Measurements from ENCODE around the gene CTCFL.

Gene CTCFL

DNA sequence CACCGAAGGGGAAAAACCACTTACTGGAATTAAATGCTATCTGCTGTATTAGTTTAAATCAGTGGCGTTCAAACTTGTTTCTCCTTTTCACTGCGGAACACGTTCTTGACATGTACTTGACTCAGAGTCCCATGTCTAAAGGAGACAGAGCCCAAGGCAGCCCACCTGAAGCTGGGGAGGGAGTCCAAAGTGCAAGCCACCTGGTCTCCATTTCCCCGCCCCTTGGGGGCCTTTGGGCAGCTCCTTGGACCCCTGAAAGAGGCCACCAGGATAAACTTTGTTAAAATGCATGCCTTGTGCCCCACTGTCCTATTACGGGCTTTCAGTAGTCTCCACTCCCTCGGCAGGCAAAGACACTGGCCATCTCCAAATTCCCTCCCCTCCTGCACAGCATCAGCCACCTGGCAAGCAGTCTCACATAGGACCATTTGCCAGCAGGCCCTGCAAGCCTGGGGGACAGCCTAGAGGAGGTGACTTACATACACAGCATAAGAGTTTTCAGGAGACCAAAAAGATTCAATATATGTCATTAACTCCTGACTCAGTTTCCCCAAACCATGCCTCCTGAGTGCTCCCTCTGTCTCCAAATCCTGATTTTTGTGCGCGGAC, 42.6 kb upstream of the CTCFL start:
- FAIRE-seq (no peak), DNase-seq (ENCODE audit: insufficient read length, low spot score) (no peak)
- no peak for TF ChIP-seq PAX5 (IDR thresholded peaks at IDR 0.05; ENCODE audit: insufficient read depth, low read length, severe bottlenecking)

DNA sequence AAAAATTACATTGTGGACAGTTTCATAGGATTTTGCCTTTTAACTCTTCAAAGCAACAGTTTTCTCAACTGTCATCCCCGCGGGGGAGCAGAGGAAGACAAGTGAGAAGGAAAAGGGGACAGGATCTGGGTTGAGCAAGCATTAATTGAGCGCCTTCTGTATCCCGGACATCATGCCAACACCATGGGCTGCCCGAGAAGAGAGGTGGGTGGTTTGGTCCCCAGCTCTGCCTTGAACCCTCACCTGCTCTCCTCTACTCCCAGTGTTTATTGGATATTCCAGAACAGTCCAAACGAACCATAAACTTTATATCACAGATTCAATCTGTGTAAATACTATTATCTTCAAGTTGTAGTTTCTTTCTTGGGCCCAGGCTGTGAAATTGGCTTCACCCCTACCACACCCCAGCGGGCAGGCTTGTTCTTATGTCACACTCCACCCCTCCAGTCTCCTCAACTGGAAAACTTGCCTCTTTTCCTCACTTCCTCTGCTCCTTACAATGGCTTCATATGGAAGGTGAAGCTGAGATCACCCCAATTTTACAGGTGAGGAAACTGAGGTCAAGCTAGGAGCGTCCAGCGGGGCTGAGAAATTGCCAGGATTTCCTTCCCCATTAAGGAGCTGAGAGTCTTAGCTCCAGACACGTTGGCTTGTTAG, 42.0 kb upstream of the CTCFL start:
- FAIRE-seq (no peak), DNase-seq (ENCODE audit: insufficient read length, low spot score) (no peak)
- no peak for TF ChIP-seq PAX5 (IDR thresholded peaks at IDR 0.05; ENCODE audit: insufficient read depth, low read length, severe bottlenecking)
- no peak for TF ChIP-seq SPI1 (IDR thresholded peaks at IDR 0.05; ENCODE audit: low read depth, low read length)
- no peak for TF ChIP-seq POLR2AphosphoS5 (IDR thresholded peaks at IDR 0.05; ENCODE audit: low read depth, low read length)
- TF ChIP-seq TAF1 (IDR thresholded peaks at IDR 0.05; ENCODE audit: low read depth, low read length) = no peak
- no peak for TF ChIP-seq POU2F2 (IDR thresholded peaks at IDR 0.05; ENCODE audit: low read depth, low read length)
- TF ChIP-seq POLR2A (IDR thresholded peaks at IDR 0.05; ENCODE audit: low read depth, low read length) = no peak

DNA sequence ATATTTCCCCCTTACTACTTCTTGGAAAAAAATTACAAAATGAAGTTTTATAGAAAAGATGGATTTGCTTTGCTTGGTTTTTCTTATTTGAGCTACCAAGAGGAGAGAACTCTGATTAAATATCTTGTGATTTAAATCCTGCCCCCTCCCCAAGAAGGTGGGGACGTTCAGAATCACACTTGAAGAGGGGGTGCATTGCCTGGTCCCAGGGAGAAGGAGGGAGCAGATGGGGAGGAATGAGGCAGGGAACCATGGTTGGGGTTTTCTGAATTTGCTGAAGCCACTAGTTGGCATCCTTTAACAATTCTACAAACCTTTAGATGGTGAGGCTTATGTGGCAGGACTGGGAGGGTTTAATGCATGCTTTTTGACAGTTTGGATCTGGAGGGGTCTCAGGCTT, 41.5 kb upstream of the CTCFL start:
- no peak for TF ChIP-seq PAX5 (IDR thresholded peaks at IDR 0.05; ENCODE audit: insufficient read depth, low read length, severe bottlenecking)
- TF ChIP-seq POLR2AphosphoS5 (IDR thresholded peaks at IDR 0.05; ENCODE audit: low read depth, low read length) = no peak
- TF ChIP-seq POLR2A (IDR thresholded peaks at IDR 0.05; ENCODE audit: low read depth, low read length) = no peak
- TF ChIP-seq TAF1 (IDR thresholded peaks at IDR 0.05; ENCODE audit: low read depth, low read length) = no peak
- TF ChIP-seq SPI1 (IDR thresholded peaks at IDR 0.05; ENCODE audit: low read depth, low read length) = no peak
- no peak for TF ChIP-seq POU2F2 (IDR thresholded peaks at IDR 0.05; ENCODE audit: low read depth, low read length)
- FAIRE-seq (no peak), DNase-seq (ENCODE audit: insufficient read length, low spot score) (no peak)

DNA sequence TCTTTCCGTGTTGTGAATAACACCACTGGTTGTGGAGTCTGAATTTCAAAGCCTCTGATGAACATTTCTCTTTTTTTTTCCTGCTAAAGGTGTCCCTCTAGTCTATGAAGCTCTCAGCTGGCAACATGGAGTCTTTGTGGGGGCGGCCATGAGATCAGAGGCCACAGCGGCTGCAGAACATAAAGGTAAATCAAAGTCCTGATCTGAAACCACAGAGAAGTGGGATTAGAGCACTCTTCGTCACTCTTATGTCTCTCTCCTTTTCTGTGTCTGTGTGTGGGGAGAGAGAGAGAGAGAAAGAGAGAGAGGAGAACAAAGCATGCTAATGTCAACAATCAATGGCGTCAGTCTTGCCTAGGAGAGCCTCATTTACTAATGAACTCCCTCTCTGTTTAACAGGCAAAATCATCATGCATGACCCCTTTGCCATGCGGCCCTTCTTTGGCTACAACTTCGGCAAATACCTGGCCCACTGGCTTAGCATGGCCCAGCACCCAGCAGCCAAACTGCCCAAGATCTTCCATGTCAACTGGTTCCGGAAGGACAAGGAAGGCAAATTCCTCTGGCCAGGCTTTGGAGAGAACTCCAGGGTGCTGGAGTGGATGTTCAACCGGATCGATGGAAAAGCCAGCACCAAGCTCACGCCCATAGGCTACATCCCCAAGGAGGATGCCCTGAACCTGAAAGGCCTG, 40.2 kb upstream of the CTCFL start:
- no peak for DNase-seq (ENCODE audit: insufficient read length, low spot score)
- no peak for FAIRE-seq
- TF ChIP-seq POU2F2 (IDR thresholded peaks at IDR 0.05; ENCODE audit: low read depth, low read length) (no peak), SPI1 (IDR thresholded peaks at IDR 0.05; ENCODE audit: low read depth, low read length) (no peak), POLR2AphosphoS5 (IDR thresholded peaks at IDR 0.05; ENCODE audit: low read depth, low read length) (no peak), PAX5 (IDR thresholded peaks at IDR 0.05; ENCODE audit: insufficient read depth, low read length, severe bottlenecking) (no peak), TAF1 (IDR thresholded peaks at IDR 0.05; ENCODE audit: low read depth, low read length) (no peak), POLR2A (IDR thresholded peaks at IDR 0.05; ENCODE audit: low read depth, low read length) (no peak)

DNA sequence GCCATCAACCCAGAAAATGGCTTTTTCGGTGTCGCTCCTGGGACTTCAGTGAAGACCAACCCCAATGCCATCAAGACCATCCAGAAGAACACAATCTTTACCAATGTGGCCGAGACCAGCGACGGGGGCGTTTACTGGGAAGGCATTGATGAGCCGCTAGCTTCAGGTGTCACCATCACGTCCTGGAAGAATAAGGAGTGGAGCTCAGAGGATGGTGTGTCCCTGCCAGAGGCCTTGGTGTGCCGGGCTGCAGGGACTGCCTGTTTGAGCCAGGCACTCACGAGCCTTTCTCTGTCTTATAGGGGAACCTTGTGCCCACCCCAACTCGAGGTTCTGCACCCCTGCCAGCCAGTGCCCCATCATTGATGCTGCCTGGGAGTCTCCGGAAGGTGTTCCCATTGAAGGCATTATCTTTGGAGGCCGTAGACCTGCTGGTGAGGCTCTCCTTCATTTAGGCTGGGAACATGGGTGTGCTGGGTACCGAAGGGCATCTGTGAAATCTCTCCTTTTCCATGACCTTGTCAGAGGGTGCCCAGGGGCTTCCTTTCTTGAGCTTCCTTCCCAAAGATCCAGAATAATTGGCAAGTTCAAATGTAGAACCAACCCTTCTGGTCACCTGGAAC, 39.4 kb upstream of the CTCFL start:
- DNase-seq (ENCODE audit: insufficient read length, low spot score) (no peak), FAIRE-seq (no peak)
- TF ChIP-seq POLR2A (IDR thresholded peaks at IDR 0.05; ENCODE audit: low read depth, low read length) (no peak), SPI1 (IDR thresholded peaks at IDR 0.05; ENCODE audit: low read depth, low read length) (no peak), PAX5 (IDR thresholded peaks at IDR 0.05; ENCODE audit: insufficient read depth, low read length, severe bottlenecking) (no peak), TAF1 (IDR thresholded peaks at IDR 0.05; ENCODE audit: low read depth, low read length) (no peak), POU2F2 (IDR thresholded peaks at IDR 0.05; ENCODE audit: low read depth, low read length) (no peak), POLR2AphosphoS5 (IDR thresholded peaks at IDR 0.05; ENCODE audit: low read depth, low read length) (no peak)

DNA sequence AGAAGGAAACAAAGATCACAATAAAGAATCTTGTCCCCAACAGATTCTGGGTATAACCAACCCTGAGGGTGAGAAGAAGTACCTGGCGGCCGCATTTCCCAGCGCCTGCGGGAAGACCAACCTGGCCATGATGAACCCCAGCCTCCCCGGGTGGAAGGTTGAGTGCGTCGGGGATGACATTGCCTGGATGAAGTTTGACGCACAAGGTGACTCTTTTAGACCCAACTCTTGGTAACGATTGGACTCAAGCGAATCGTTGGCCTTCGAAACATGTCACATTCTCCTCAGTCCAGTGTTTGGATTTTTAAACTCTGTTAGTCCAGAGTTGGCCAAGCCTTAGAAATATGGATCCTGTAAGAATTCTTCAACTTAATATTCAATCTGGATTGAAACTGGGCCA, 38.6 kb upstream of the CTCFL start:
- TF ChIP-seq PAX5 (IDR thresholded peaks at IDR 0.05; ENCODE audit: insufficient read depth, low read length, severe bottlenecking) = no peak
- no peak for TF ChIP-seq POLR2AphosphoS5 (IDR thresholded peaks at IDR 0.05; ENCODE audit: low read depth, low read length)
- no peak for TF ChIP-seq SPI1 (IDR thresholded peaks at IDR 0.05; ENCODE audit: low read depth, low read length)
- TF ChIP-seq TAF1 (IDR thresholded peaks at IDR 0.05; ENCODE audit: low read depth, low read length) = no peak
- TF ChIP-seq POU2F2 (IDR thresholded peaks at IDR 0.05; ENCODE audit: low read depth, low read length) = no peak
- no peak for TF ChIP-seq POLR2A (IDR thresholded peaks at IDR 0.05; ENCODE audit: low read depth, low read length)
- FAIRE-seq = no peak
- no peak for DNase-seq (ENCODE audit: insufficient read length, low spot score)

DNA sequence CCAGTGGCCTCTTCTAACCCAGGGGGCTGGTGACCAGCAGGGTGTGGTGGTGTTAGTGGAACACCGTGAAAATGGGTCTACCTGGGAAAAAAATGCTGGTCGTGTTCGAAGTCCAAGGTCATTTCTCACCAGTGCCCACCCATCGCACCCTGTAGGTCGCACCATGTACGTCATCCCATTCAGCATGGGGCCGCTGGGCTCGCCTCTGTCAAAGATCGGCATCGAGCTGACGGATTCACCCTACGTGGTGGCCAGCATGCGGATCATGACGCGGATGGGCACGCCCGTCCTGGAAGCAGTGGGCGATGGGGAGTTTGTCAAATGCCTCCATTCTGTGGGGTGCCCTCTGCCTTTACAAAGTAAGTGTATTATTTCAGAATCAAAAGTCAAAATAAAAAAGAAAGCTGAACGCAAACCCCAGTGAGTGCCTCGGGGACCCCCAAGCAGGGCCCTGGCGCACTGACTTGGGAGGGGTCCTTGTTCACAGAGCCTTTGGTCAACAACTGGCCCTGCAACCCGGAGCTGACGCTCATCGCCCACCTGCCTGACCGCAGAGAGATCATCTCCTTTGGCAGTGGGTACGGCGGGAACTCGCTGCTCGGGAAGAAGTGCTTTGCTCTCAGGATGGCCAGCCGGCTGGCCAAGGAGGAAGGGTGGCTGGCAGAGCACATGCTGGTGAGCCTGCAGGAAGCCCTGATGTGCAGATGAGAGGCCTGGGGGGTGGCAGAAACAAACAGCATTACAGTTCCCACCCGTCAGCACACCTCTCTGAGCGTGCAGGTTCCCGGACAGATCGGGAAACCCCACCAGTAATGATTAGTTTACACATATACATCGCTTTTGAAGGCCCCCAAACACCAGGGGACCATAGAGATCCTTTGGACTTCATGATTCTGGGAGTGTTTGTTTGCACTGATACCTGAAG, 37.9 kb upstream of the CTCFL start:
- TF ChIP-seq POLR2AphosphoS5 (IDR thresholded peaks at IDR 0.05; ENCODE audit: low read depth, low read length) = no peak
- FAIRE-seq (no peak), DNase-seq (ENCODE audit: insufficient read length, low spot score) (no peak)

DNA sequence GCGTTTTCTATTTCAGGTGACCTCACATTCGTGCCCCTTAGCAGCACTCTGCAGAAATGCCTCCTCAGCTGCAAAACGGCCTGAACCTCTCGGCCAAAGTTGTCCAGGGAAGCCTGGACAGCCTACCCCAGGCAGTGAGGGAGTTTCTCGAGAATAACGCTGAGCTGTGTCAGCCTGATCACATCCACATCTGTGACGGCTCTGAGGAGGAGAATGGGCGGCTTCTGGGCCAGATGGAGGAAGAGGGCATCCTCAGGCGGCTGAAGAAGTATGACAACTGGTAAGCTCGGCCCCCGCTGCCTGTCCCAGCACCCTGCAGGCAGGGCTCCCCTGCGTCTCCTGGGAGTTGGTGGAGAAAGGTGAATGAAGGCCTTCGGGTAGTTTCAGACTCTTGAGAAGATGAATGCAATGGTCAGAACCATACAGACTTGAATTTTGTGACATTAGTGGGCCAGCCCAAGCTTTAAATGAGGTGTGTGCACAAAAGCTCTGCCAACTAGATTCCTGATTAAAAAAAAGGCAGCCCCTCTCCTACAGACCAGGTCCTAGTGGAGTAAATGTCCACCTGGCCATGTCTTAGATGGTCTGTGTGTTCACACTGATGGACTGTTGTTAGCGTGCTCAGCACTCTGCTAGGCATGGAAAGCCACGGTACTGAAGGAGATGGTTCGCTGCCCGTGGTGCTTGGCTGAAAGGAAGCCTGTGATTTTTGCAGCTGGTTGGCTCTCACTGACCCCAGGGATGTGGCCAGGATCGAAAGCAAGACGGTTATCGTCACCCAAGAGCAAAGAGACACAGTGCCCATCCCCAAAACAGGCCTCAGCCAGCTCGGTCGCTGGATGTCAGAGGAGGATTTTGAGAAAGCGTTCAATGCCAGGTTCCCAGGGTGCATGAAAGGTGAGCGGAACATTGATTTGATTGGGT, 36.7 kb upstream of the CTCFL start:
- FAIRE-seq = no peak
- TF ChIP-seq PAX5 (IDR thresholded peaks at IDR 0.05; ENCODE audit: insufficient read depth, low read length, severe bottlenecking) (no peak), TAF1 (IDR thresholded peaks at IDR 0.05; ENCODE audit: low read depth, low read length) (no peak), POLR2A (IDR thresholded peaks at IDR 0.05; ENCODE audit: low read depth, low read length) (no peak), POU2F2 (IDR thresholded peaks at IDR 0.05; ENCODE audit: low read depth, low read length) (no peak), SPI1 (IDR thresholded peaks at IDR 0.05; ENCODE audit: low read depth, low read length) (no peak), POLR2AphosphoS5 (IDR thresholded peaks at IDR 0.05; ENCODE audit: low read depth, low read length) (no peak)

More for the DNA sequence above, 36.7 kb upstream of the CTCFL start:
- no peak for DNase-seq (ENCODE audit: insufficient read length, low spot score)

Measured in GM12891 (cell line).